ENCODE measurements around the gene PTPRN2. TPM values are rescaled to one million over a fixed set of nuclear protein-coding genes. Genes with fewer than 3 reads are reported as not detected.

PTPRN2 gene
- total RNA-seq, 1 experiment from 2014 or later = not detected

DNA sequence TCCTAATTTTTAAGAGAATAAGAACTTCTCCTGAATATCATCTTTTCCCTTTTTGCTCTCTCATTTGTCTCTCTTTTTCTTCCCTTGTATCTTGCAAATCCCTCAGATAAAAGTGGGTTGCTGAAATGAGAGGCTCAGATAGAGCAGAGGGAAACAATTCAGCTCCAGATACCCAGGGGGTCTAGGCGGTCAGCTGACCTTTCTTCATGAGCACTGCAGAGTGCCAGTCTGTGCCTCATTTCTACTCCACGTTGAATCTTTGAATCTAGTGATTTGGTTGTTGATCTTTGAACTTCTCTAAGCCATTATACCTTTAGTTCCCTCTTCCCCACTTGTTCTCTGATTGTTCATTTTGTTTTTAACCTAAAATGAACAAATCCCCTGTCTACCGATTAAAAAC, 572.6 kb downstream of the PTPRN2 start:
- Histone ChIP-seq H2AFZ (no peak overlapping the region), H3K4me3 (no peak overlapping the region), H3K27me3 (ENCODE audit: insufficient read depth, low read depth) (peaks cover 89% of the 10 kb centered on the region), H3K4me2 (no peak overlapping the region), H3K9me3 (ENCODE audit: insufficient read depth, low read depth) (no peaks in the 10 kb centered on the region), H3K27ac (no peak overlapping the region), H3K9me2 (ENCODE audit: insufficient read depth) (no peaks in the 10 kb centered on the region), H3F3A (ENCODE audit: insufficient read depth, low read depth) (no peaks in the 10 kb centered on the region), H3K79me2 (ENCODE audit: low read depth) (no peaks in the 10 kb centered on the region), H3K4me1 (replicated peaks; ENCODE audit: insufficient read depth) (no peaks in the 10 kb centered on the region), H3K36me3 (ENCODE audit: low read depth) (no peaks in the 10 kb centered on the region), H4K20me1 (ENCODE audit: insufficient read depth) (no peaks in the 10 kb centered on the region)
- TF ChIP-seq, protein P1, sequence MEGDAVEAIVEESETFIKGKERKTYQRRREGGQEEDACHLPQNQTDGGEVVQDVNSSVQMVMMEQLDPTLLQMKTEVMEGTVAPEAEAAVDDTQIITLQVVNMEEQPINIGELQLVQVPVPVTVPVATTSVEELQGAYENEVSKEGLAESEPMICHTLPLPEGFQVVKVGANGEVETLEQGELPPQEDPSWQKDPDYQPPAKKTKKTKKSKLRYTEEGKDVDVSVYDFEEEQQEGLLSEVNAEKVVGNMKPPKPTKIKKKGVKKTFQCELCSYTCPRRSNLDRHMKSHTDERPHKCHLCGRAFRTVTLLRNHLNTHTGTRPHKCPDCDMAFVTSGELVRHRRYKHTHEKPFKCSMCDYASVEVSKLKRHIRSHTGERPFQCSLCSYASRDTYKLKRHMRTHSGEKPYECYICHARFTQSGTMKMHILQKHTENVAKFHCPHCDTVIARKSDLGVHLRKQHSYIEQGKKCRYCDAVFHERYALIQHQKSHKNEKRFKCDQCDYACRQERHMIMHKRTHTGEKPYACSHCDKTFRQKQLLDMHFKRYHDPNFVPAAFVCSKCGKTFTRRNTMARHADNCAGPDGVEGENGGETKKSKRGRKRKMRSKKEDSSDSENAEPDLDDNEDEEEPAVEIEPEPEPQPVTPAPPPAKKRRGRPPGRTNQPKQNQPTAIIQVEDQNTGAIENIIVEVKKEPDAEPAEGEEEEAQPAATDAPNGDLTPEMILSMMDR (conservative IDR thresholded peaks at IDR 0.05) = no peak
- no peak for TF ChIP-seq EZH2 (IDR thresholded peaks at IDR 0.05; ENCODE audit: low read depth)
- ChIA-PET POLR2A (ENCODE audit: unreplicated experiment) (no interaction called here), CTCF (no interaction called here)
- intact Hi-C loops (cut with micrococcal nuclease; ENCODE audit: unreplicated experiment) = no loop called here
- BruUV-seq (replicated peaks) = no TSS peak
- no peak for DNase-seq

DNA sequence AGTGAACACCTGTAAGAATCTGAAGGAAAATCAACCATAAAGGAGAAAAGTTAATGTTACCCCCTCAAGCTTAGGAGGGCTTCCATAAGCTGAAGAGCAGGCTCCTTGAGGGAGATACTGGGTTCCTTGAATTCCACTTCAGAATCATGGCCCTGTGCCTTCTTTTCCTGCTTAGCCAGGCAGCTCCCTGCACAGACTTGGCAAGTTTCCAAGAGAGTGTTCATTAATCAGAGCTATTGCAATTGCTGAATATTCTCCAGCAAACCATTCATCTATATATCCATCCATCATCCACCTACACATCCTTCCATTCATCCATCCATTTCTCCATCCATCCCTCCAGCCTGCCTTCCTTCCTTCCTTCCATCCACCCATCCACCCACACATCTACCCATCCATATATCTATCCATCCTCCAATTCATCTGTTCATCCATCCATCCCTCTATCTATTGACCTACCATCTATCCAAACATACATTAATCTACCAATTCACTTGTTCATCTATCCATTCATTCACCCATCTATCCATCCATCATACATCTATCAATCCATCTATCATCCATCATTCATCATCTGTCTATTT, 574.4 kb downstream of the PTPRN2 start:
- H3K36me3 ChIP-seq (ENCODE audit: low read depth) = no peaks in the 10 kb centered on the region
- no peaks in the 10 kb centered on the region for H3K9me2 ChIP-seq (ENCODE audit: insufficient read depth)
- no peaks in the 10 kb centered on the region for H3K79me2 ChIP-seq (ENCODE audit: low read depth)
- intact Hi-C loops (cut with micrococcal nuclease; ENCODE audit: unreplicated experiment) = no loop called here
- H3K4me3 ChIP-seq = no peak overlapping the region
- TF ChIP-seq, protein P1 (conservative IDR thresholded peaks at IDR 0.05) = no peak
- H2AFZ ChIP-seq = no peak overlapping the region
- H3K4me1 ChIP-seq (replicated peaks; ENCODE audit: insufficient read depth) = no peaks in the 10 kb centered on the region
- peaks cover 89% of the 10 kb centered on the region for H3K27me3 ChIP-seq (ENCODE audit: insufficient read depth, low read depth)
- CTCF ChIA-PET = no interaction called here
- H3K9me3 ChIP-seq (ENCODE audit: insufficient read depth, low read depth) = no peaks in the 10 kb centered on the region
- POLR2A ChIA-PET (ENCODE audit: unreplicated experiment) = no interaction called here
- H3K4me2 ChIP-seq = no peak overlapping the region
- H3F3A ChIP-seq (ENCODE audit: insufficient read depth, low read depth) = no peaks in the 10 kb centered on the region
- no peak overlapping the region for H3K27ac ChIP-seq
- no peak for DNase-seq
- no peaks in the 10 kb centered on the region for H4K20me1 ChIP-seq (ENCODE audit: insufficient read depth)
- BruUV-seq (replicated peaks) = no TSS peak

DNA sequence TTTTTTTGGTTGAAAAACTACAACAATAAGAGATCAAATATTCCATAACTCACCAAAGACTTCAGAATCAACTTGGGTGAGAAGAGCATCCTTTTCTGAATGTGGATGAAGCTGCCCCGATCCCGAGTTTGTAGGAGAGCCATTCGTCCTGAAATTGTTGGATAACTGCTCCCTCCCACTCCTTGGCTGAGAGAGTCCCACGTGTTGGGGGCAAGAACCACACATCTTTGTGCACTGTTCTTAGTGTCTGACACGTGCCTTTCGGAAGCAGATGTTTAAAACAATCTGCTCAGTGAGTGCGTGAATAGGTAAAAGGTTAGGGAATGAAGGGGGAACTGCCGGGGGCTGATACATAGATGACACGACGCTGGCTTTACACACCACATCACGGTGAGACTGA, 575.7 kb downstream of the PTPRN2 start:
- H4K20me1 ChIP-seq (ENCODE audit: insufficient read depth) = no peaks in the 10 kb centered on the region
- H3K4me1 ChIP-seq (replicated peaks; ENCODE audit: insufficient read depth) = no peaks in the 10 kb centered on the region
- H3K9me3 ChIP-seq (ENCODE audit: insufficient read depth, low read depth) = no peaks in the 10 kb centered on the region
- H3K4me3 ChIP-seq = no peak overlapping the region
- no TSS peak for BruUV-seq (replicated peaks)
- no peak for DNase-seq
- CTCF ChIA-PET = no interaction called here
- no peaks in the 10 kb centered on the region for H3K79me2 ChIP-seq (ENCODE audit: low read depth)
- H3K4me2 ChIP-seq = no peak overlapping the region
- peaks cover 89% of the 10 kb centered on the region for H3K27me3 ChIP-seq (ENCODE audit: insufficient read depth, low read depth)
- H3F3A ChIP-seq (ENCODE audit: insufficient read depth, low read depth) = no peaks in the 10 kb centered on the region
- intact Hi-C loops (cut with micrococcal nuclease; ENCODE audit: unreplicated experiment) = no loop called here
- POLR2A ChIA-PET (ENCODE audit: unreplicated experiment) = no interaction called here
- H3K27ac ChIP-seq = no peak overlapping the region
- no peak for TF ChIP-seq EZH2 (IDR thresholded peaks at IDR 0.05; ENCODE audit: low read depth)
- TF ChIP-seq, protein P1 (conservative IDR thresholded peaks at IDR 0.05) = no peak
- H3K36me3 ChIP-seq (ENCODE audit: low read depth) = no peaks in the 10 kb centered on the region
- H2AFZ ChIP-seq = no peak overlapping the region
- H3K9me2 ChIP-seq (ENCODE audit: insufficient read depth) = no peaks in the 10 kb centered on the region

Data from PC-9 (cell line).